OCI-M2 (cell line): ENCODE results near the gene TMEM212.
A peak's percentile ranks its signal among the peaks of the same experiment; 100 is the strongest.
"Not testable (repeated sequence)": the region's sequence is repeated elsewhere in the genome, so short reads cannot be mapped to it uniquely, and the experiment has no call there.

ENCODE experiments used
- DNase-seq: peaks from one replicate; lab custom pipeline; 2025; ENCODE audit not compliant: unreplicated experiment; lab: John Stamatoyannopoulos, UW

Gene TMEM212

DNA sequence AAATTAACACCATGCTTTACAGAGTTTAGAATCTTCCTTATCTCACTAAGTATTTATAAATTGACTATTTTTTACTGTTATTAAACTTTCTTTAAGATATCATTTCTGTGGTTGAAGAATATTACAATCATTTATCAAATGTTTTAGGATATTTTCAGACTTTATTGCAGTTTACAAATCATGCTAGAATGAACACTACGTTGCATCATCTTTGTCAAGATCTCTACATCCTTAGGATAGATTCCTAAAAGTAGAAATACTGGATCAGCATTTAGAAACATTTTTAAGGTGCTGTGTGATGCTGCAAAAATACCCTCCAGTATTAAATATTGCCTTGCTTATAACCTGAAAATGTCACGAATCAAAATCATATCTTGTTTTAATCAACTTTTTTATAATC lies 30.3 kb upstream of the TMEM212 start:
- no peak for DNase-seq

DNA sequence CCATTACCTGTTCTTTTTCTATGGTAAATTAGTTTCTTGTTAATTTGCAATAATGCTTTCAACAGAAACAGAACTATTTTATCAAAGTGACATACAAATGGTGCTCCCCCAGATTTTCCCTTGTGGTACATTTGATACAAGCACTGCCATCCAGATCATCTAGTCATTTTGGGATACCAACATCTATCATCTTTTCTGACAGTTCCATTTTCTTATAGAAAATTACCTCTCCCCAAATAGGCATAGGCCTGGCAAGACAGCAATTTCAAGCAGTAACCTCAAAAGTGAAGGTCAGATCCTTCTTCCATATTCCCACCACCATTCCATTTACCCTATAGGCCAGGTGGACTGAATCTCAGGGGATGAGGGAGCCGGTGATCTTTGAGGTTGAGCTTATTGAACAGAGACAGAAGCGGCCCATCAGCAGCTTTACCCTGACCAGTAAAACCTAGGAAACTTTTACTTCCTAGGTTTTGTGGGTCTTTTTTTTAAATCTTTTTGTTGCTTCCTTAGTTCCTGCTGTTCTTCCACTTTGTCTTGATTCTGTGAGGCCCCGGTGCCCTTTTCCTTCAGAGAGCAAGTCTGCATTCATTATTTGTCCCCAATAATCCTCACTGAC lies 29.8 kb upstream of the TMEM212 start:
- DNase-seq: no peak

DNA sequence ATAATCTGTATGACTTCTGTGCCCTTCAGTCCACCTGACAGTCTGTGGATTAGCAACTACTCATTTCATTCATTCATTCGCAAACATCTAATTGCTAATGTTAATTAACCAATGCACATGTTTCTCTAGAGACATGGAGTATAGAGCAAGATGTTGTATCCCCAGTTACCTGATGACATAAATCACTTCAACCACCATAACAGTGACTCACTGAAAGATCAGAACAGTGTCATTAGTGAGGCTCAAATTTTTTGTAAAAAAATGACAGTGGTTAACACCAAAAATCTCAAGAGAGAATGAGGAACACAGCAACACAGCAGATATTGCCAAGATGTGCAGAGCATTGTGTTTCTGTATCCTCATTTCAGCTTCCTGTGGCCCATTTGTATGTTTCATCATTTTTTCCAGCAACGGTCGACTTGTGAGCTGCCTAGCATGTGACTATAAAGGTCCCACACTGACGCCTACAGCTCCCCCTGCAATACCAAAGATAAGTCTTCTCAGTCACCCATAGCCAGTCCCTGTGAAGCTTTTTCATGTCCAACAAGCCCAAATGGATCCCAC lies 29.2 kb upstream of the TMEM212 start:
- DNase-seq: peak; percentile 21

DNA sequence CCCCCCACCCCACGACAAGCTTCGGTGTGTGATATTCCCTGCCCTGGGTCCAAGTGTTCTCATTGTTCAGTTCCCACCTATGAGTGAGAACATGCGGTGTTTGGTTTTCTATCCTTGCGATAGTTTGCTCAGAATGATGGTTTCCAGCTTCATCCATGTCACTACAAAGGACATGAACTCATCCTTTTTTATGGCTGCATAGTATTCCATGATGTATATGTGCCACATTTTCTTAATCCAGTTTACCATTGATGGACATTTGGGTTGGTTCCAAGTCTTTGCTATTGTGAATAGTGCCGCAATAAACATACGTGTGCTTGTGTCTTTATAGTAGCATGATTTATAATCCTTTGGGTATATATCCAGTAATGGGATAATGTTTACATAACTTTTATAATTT lies 28.5 kb upstream of the TMEM212 start:
- DNase-seq: not testable (repeated sequence)

DNA sequence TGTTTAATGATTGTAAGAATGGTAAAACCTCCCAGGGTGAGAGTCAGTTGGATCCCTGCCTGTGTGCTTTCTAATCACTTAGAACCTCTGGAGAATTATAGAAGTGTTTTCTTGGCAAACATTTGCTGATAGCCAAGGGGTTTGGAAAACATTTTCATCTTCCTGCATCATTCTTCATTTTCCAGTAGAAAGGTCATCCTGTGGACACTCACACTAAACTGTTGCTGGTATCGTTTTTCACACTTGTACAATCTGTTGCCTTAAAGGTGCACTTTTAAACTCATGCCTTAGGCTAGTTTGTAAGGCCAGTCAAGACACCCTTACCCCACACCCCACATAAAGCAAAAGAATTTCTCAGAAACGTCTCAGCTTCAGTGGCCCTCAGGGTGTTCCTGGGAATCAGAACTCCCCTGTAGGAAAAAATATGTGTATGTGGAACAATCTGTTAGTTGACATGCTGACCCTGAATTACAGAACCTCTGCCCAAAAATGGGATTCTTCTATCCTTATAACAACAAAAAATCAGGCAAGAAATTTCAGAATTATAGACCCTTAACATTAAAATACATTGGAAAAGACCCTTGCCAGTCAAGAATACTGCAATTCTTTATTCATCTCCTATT lies 27.1 kb upstream of the TMEM212 start:
- DNase-seq: no peak

DNA sequence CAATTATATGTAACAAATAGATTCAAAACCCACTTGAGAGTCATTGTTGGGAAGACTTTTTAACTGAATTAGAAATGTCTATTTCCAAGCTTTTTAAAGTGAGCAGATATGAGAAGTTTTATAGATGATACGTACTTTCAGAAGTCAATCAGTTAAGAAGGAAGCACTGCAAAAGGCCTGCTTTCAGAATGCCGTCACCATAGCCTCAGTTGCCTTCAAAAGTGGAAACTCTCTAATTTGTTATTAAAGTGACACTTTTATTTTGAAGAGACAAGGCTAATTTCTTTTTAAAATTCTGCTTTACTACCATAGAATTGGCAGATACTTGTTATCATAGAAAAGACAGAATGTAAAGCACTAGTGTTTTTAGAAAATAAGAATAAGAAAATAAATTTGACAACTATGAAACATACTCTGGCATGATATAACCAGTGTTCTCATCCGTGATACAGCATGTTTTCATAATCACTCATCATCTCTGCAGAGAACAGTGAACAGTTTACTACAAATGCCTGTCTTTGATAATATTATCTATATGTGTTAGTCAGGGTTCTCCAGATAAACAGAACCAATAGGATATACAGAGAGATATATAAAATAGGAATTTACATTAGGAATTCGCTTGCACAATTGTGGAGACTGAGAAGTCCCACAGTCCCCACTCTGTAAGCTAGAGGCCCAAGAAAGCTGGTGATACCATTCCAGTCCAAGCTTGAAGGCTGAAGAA lies 25.9 kb upstream of the TMEM212 start:
- DNase-seq: no peak

DNA sequence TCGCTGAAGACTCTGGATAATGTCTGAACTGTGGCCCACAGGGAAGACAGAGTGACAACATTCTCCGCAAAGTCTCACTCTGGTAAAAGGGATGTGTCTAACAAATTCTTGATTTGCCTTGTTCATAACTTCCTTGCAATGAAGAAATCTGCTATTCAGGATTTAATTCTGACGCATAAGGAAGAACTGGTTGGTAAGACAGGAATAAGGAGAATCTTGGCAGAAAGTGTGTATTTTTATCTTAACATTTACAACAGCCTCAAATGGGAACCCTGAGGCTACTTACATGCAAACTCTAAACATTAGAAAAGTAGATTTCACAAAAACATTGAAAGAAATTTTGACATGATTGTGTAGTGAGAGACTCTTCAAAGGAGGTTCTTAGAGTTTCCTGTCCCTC lies 22.1 kb upstream of the TMEM212 start:
- no peak for DNase-seq

DNA sequence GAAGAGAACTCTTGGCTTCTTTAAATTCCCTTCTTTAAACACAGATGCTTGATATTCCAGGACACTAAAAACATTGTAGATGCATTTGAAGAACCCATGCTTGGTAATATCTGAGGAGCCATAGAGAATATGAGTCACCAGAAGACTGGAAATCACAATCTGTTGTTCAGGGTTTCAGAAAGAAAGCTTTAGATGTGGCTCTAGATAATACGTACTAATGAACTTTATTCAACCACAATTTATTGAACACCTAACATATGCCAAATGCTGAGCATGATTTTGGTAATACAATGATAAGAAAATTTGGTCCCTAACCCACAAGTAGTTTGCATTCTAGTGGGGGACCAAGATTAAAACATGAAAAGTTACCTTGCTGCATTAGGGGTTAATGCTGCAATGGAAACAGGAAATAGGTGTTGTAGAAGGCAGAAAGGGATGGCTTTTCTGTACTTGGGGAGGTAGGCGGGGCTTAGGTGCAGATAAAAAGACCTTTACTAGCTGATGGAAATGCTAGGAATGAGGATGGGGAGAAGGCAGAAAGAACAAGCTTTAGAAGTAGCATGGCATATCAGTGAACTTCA lies 21.3 kb upstream of the TMEM212 start:
- DNase-seq: no peak

DNA sequence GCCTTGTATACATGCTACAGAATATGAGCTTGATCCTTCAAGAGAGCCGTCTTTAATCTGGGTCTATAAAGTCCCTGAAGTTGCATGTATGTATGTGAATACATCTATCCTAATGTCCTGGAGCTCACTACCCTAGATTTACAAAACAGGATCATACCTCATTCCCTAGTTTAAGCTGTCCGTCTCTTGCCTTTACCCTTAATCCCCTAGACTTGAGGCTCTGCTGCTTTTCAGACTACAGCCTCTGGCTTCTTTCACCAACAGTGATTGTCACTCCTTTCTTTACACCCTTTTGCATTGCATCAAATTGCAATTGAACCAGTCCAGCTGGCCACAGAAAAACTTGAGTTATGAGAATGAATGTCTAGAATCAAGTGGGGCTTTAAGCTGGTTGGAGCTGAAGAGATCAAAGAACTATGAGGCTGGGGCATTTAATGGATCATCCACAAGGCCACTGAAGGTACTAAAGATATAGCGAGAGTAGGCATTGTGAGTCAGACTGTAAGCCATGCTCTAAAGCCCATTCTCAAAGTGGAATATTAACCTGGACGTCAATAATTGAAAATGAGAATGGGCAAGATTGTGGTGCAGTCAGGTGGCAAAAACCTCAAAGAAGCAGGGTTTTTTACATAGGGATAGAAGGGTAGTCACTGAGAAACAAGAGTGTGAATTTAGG lies 20.6 kb upstream of the TMEM212 start:
- no peak for DNase-seq

DNA sequence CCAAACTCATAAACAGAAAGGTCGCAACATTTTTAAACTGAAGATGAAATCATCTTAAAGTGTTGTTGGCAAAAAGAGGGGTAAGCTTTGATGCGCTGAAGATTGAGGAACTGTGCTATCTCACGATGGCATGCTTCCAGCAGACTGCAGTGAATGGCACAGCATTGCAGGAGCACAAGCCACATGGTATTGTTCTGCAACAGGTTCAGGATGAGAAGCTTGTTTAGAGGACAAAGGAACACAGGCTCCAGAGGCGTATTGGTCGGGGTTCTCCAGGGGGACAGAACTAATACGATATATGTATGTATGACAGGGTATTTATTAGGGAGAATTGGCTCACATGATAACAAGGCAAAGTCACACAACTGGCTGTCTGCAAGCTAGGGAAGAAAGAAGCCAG lies 19.0 kb upstream of the TMEM212 start:
- DNase-seq: no peak

DNA sequence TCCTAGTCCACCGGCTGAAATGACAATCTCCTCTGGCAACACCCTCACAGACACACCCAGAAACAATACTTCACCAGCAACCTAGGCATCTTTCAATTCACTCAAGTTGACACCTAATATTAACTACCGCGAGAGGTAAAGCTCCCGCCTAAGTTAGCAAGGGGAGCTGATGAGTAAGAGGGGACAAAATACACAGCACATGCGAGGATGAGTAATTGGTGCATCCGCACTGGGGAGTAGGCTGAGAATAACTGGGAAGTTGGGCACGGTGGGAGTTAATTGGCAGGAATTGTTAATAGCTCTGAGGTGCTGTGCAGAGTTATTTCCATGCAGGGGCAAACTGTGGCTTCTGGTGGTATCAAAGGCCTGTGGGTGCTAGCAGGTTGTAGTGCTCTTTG lies 18.3 kb upstream of the TMEM212 start:
- no peak for DNase-seq

DNA sequence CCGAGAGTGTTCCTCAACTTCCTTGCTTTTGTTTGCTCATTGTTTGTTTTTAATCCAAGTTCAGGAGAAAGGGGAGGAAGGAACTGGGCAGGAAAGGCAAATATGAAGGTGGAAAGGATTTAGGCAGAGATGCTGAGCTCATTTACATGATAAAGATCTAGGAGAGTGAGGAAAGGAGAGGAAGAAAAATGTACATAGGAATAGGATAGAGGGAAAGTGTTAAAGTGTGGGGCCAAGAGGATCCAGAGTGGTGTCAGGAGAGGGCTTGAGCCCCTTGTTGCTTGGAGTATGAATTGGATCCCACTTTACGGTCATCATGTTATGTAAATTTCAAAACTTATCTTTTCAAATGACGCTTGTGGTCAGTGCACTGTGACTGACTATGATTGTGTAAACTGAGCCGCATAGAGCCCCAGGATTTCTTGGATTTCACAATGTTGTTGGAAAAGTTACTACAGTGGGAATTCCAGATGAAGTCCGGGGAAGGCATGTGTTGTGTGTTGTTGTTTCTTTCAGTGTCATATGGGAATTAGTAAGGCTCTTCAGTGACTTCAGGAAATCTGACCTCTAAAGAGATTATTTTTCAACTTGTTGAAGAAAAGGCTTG lies 17.8 kb upstream of the TMEM212 start:
- no peak for DNase-seq

DNA sequence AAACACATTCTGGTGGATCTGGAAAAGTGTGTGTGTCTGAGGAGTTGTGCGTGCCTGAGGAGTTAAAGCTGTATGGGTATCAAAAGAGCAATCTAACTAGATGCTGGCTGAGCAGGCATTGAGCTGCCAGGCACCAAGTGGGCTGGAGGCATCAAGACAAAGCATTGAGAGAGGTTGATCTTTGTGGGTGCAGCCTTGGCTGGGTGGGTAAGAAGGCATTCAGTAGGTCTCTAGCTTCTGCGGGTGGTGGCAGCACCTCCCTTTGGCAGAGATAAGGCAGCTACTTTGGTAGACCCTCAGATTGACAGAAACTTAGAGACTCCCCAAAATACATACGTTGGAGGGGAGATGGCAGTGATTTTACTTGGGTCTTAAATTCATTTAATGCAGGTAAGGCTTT lies 15.8 kb upstream of the TMEM212 start:
- DNase-seq: no peak

DNA sequence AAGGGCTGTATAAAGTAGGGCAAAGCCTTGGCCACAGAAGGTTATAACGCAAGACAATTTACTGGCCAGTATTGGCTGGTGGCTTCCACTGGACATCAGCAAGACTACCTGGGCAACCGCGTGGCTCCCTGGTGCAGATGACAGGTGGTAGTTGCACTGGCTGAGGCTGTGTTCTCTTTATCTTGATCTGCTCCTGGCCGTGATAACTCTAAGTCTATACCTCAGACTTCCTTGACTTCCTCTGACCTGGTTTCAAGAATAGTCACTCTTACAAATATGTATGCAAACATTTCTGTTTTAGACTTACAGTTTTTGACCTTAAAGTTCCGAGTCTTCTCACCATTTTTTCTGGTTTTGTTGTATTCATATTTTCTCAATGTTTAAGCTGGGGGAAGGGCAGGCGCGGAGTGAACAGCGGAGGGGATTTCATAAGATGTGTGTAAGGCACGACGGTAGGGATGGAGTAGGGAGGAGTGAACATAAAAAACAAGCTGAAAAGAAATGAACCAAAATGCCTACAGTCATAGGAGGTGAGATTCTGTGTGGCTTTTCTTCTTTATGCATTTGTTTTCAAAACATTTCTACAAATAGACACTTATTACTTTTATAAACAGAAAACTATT lies 15.2 kb upstream of the TMEM212 start:
- DNase-seq: no peak

DNA sequence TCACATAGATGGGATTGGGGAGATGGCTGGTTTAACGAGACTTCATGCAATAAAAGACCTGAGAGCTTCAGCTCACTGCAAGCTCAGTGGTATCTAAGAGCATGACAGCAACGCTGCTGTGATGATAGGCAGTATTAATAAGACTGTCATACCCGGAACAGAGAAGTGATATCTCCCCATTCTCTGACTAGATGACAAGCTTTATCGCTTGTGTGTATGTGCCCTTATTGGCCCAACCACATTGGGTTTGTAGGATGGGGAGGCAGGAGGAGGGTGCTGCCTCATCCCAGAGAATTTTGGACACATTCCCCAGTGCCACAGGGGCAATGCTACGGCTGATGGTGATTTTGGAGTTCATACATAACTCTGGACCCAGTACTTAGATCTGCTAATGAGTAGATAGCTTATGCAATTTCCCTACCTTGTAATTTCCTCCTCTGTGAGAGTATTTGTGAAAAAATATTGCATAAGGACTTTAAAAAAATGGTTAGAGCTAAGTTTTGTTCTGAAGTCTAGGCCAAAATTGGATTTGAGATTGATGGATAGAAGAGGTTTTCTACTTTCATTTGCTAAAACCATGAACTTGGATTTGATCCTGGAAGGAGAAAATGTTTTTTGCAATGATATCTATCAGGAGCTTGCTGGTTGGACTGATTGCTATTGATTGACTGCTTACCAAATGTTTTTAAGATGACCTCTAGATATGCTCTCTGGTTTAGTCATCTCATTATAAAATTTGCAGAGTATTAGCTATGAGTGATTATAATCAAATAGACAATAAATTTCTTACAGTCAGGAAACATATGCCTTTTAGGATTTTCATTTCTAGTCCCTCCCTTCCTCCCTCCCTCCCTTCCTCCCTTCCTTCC lies 14.0 kb upstream of the TMEM212 start:
- no peak for DNase-seq

DNA sequence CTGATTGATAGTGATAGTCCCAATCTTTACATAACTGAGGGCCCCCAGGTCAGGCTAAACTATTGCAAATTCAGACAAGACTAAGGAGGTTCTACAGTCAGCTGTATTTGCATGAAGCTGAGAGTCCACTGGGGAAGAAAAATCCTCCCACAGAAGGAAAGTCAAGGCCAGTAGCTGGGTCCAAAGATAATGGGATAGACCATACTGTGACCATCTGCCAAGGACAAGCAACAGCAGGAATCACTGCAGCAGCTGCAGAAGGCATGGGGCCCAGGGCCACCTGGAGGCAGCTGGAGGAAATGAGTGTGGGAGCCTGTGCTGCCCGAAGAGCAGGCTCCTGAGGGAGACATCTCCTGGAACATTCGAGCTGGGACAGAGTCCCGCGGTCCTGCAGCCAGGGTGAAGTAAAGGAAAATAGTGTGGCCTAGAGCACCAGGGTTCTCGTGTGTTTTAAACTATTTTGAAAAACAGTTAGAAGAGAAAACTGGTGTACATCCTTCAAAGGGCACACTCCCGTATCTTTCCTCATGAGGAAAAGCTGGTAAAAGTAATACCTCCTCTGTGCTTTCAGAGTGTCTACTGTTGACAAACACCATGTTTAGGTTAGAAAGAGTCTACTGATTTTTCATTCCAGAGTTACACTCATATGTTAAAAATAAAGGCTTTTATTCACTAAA lies 13.2 kb upstream of the TMEM212 start:
- no peak for DNase-seq

DNA sequence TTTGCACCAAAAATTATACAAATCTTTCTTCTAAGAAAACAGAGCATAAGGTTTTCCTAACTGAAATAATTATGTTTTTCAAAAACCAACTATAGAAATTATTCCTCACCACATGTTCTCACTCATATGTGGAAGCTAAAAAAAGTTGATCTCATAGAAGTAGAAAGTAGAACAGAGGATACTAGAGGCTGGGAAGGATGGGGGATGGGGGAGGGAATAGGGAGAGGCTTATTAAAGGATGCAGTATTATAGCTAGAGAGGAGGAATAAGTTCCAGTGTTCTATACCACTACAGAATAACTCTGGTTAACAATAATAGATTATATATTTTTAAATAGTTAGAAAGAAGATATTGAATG lies 12.7 kb upstream of the TMEM212 start:
- DNase-seq: no peak

DNA sequence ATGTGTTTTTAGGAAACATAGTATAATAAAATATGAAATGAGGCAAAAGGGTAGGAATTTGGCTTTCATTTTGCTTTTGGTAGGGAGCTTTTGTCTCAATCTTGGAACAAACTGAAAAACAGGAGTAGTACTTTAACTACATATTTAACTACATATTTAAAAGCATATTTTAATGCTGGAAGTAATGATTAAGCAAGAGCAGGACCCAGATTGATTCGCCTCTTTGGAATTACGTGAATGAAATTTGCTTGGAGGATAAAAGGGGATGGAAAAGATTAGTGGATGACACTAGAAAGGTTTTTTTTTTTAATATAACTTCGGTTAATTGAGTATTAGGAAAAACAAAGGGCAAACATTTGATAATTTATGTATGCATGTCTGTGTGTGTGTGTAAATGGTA lies 11.2 kb upstream of the TMEM212 start:
- DNase-seq: no peak

DNA sequence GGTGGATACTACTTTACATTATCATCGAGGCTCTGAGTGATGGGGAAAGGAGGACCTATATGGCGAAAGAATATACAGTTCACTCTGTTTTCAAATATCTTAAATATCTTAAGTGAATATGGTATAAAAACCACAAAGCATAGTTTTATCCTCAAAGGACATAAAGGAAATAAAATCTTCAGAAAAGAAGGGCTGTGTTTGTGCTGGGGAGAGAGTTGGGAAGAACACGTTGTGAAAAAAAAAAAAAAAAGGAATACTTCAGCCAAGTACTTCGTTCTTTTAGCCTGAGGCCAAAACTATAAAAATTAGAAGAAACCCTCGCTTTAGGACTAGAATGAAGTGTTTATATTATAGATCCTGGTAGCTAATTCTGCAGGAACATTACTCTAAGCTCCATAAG lies 10.2 kb upstream of the TMEM212 start:
- no peak for DNase-seq
